ENCODE measurements around the gene MKX. TPM values are rescaled to one million over a fixed set of nuclear protein-coding genes. Genes with fewer than 3 reads are reported as not detected.

Gene MKX
- polyA plus RNA-seq, 3 donors from 2014 or later = not detected

DNA sequence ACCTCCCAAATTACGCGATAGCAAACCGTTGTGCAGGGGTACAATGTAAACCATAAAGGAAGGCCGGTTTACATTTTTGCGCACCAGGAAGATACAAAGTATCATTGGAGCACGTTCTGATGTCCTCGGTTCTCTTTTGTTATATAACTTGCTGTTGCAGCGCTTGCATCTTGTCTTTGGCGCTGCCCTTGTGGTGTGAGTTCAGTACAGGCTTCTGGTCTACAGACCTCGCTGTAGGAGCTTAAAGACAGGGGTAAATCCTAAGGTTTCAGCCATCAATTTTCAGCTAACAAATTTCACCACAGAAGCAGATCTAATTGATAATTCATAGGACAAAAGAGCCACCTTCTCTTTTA lies 1.5 kb upstream of the MKX start:
- no peaks in the 10 kb centered on the region for H3K36me3 Mint-ChIP-seq
- H3K27me3 Mint-ChIP-seq (ENCODE audit: low read depth in 3 of 3) = peaks cover 20 to 22% (median 21%) of the 10 kb centered on the region in 3 donors
- DNase-seq = no peak
- no peak overlapping the region for H3K27ac Mint-ChIP-seq
- H3K9me3 Mint-ChIP-seq = no peaks in the 10 kb centered on the region
- peaks cover 29 to 31% of the 10 kb centered on the region in 2 donors for H3K4me1 Mint-ChIP-seq
- H3K4me3 Mint-ChIP-seq = peak overlapping the region in 1 of 5 donors; percentile 7

DNA sequence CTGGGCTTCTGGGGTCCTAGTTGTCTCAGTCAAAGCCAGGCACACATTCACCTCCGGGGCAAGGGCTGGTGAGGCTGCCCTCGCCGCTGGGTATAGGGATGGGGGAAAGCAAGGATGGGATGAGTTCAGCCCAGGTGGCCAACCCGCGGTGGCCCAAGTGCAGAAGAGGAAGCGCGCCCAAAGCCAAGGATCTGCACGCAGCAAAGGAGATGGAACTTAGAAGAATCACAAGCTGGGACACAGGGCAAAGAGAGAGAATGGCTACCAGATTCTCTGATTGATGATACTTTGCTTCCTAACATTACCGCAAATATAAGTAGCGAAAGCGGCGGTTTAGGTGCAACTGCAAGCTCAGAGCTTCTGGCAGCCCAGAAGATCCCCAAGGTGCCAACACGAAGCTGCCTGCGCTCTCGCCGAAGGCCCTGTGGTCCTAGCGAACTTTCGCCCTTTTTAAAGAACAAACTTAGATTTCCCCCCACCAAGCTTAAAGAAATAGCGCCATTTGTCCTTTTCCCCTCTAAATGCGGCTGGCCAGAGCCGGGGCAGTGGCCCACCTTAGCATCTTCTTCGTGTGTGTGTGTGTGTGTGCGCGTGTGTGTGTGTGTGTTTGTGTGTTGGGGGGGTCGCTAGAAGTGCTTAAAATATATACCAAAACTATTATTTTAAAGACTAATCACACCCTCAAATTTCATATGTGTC lies 927 bp upstream of the MKX start:
- no peak for DNase-seq
- H3K9me3 Mint-ChIP-seq = no peaks in the 10 kb centered on the region
- H3K4me3 Mint-ChIP-seq = peak overlapping the region in 1 of 5 donors; percentile 42
- no peaks in the 10 kb centered on the region for H3K36me3 Mint-ChIP-seq
- peaks cover 25 to 26% (median 25%) of the 10 kb centered on the region in 3 donors for H3K27me3 Mint-ChIP-seq (ENCODE audit: low read depth in 3 of 3)
- H3K27ac Mint-ChIP-seq = no peak overlapping the region
- peaks cover 29 to 35% of the 10 kb centered on the region in 2 donors for H3K4me1 Mint-ChIP-seq

DNA sequence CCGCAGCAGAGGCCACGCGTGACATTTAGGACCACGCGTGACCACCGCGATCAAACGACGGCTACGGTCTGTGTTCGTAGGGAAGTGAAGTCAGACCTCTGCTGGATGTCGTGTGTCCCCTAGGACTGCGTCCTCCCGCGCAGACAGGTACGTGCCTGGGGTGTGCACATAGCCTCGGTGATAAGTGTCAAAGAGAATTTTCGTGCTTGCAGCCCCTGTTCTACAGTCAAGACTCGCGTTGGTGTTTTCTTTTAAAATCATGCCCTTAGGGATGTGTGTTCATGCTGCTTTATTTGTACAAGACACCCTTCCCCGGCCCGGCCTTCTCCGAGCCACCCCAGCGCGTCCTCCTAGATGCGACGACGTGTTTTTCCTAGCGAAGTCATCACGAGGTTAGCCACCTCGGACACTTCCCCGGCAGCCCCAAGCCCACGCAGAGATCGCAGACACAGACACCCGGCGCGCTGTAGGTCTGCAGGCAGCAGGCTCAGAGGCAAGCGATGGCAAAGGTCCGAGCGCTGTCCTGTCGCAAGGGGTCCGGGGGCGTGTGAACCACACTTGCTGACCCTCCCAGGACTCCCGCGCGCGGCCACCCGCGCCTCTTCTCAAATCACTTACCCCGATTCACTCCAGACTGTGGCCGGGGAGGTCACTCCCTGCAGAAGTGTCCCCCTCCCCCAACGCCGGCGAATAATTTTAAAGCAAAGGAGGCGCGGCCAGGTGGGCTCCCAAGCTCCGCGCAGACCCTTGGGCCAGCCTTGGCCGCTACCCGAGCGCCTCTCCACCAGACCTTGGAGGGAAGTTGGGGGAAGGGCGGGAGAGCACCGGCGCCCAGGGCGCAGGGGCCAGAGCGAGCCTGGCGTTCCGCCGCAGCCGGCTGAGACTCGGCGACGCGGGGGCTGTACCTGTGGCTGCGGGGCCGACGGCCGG lies 552 bp downstream of the MKX start:
- Mint-ChIP-seq H3K4me1 (peaks cover 29 to 36% of the 10 kb centered on the region in 2 donors), H3K36me3 (no peaks in the 10 kb centered on the region), H3K4me3 (peak overlapping the region; percentile 61 to 88 (median 79)), H3K9me3 (no peaks in the 10 kb centered on the region), H3K27ac (no peak overlapping the region), H3K27me3 (ENCODE audit: low read depth in 3 of 3) (peaks cover 27 to 35% (median 30%) of the 10 kb centered on the region in 3 donors)
- peak in 1 of 3 donors; percentile 13 for DNase-seq

DNA sequence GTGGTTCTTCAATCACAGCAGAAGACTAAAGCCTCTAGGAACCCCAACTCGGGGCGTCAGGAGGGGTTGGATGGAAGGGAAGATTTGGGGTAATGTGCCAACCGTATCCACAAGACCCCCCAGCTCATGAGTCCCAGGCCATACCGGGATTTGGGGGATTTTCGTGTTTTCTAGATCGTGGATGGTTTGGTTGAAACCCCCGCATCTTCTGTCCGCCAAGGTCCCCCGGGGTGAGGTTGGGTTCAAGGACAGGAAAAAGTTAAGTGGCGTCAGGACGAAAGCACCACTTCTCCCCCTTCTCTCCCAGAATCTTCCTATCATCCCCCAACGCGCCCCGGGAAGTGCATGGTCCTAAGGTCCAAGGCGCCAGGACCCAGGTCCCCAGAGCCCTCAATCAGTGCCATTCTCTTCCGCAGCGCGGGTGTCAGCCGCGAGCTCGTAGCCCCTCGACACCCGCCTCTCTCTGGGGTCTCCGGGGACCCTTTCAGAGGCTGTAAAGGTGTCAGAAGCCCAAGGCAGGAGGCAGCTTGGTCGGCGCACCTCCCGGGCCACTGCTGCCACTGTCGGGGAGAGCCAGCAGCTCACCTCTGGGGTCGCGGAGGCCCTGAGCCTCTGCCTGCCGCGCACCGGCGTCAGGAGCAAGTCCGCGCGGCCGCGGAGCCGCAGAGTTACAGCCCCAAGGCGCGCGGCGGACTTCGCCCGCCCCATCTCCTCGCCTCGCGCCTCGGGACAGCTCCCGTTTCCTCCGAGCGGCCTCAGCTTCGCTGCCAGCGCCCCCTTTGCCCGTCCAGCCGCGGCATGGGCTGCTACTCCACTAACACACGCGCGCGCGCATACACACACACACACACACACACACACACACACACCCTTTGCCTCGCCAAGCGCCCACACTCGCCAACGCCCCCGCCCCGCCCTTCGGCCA lies 1.5 kb downstream of the MKX start:
- H3K4me1 Mint-ChIP-seq = peaks cover 29 to 36% of the 10 kb centered on the region in 2 donors
- DNase-seq = no peak
- no peaks in the 10 kb centered on the region for H3K9me3 Mint-ChIP-seq
- H3K27me3 Mint-ChIP-seq (ENCODE audit: low read depth in 3 of 3) = peaks cover 24 to 35% (median 34%) of the 10 kb centered on the region in 3 donors
- H3K36me3 Mint-ChIP-seq = no peaks in the 10 kb centered on the region
- H3K27ac Mint-ChIP-seq = no peak overlapping the region
- H3K4me3 Mint-ChIP-seq = peak overlapping the region; percentile 68 to 88 (median 80)

DNA sequence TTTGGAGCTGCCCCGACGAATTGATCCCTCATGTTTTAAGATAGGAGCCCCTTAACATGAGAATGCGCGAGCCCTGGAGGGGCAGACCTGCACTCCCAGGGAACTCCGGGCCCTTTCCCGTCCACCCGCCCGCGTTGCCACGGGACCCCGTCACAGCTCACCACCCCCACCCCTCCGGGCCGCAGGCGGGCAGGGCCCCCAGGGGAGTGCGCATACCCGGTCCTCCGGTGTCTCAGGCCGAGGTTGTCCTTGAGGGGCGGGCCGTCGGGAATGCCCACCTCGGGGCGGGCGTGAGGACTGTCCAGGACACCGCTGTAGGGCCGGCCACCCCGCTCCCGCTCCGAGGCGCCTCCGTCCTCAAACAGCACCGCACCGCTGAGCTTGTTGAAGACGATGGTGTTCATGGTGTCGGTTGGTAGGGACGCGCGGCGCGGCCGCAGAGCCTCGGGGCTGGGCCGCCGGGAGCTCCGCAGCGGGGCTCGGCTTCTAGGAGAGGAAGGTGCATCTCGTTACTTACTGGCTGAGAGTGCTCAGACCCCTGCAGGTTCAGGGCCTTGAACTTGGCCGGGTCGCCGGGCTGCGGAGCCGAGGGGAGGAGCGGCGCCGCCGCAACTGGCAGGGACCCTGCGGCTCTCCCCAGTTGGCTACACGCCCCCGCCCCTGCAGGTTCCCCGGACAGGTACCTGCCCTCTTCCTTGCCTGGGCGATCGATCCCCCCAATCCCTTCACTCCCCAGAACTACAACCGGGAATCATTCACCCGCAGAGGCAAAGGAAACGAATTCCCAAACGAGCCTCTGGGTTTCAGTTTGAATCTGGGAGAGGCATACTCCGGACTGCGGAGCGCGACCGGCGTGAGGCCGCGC lies 2.4 kb downstream of the MKX start:
- no peak overlapping the region for H3K27ac Mint-ChIP-seq
- no peaks in the 10 kb centered on the region for H3K9me3 Mint-ChIP-seq
- H3K4me1 Mint-ChIP-seq = peaks cover 29 to 36% of the 10 kb centered on the region in 2 donors
- H3K4me3 Mint-ChIP-seq = peak overlapping the region; percentile 68 to 88 (median 80)
- peak in 2 of 3 donors; percentile 12 to 28 for DNase-seq
- no peaks in the 10 kb centered on the region for H3K36me3 Mint-ChIP-seq
- H3K27me3 Mint-ChIP-seq (ENCODE audit: low read depth in 3 of 3) = peaks cover 25 to 35% (median 34%) of the 10 kb centered on the region in 3 donors

DNA sequence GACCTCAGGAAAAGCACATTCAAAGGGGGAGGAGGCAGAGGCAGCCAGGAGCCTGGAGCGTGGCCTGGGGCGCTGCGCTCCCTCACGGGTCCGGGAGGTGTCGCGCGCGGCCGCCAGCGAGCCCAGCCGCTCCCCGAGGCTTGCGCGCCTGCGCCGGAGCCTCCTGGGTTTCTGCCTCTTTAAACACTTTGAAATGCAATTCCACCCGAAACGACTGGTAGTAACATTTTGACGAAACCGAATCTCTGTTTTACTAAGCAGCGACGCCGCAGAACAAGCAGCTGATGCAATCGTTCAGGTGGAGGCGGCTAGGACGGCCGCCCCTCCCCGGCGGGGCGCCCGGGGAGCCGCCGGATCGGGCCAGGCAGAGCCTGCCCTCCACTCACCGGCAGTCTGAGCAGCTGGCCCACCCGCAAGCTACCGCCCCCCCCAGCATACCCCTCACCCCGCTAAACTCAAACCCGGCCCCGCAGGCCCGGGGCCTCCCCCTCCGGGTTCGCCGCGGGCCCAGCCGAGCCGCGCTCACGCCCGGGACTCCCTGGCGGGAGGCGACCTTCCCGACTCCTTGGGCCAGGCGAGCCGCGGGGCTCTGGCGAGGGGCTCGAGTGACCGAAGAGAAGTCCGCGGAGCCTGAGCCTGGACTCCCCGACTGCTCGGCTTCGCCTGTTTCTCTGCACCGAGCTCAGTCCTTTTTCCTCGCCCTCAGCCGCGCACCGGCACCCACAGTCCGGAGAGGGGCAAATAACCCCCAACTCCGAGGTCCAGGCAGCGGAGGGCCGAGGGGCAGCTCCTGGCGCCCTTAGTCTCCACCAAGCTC lies 3.2 kb downstream of the MKX start:
- DNase-seq = peak; percentile 51 to 67 (median 61)
- Mint-ChIP-seq H3K36me3 (no peaks in the 10 kb centered on the region), H3K27ac (no peak overlapping the region), H3K4me1 (peaks cover 29 to 36% of the 10 kb centered on the region in 2 donors), H3K9me3 (no peaks in the 10 kb centered on the region), H3K4me3 (peak overlapping the region; percentile 76 to 89 (median 83)), H3K27me3 (ENCODE audit: low read depth in 3 of 3) (peaks cover 24 to 35% (median 34%) of the 10 kb centered on the region in 3 donors)

DNA sequence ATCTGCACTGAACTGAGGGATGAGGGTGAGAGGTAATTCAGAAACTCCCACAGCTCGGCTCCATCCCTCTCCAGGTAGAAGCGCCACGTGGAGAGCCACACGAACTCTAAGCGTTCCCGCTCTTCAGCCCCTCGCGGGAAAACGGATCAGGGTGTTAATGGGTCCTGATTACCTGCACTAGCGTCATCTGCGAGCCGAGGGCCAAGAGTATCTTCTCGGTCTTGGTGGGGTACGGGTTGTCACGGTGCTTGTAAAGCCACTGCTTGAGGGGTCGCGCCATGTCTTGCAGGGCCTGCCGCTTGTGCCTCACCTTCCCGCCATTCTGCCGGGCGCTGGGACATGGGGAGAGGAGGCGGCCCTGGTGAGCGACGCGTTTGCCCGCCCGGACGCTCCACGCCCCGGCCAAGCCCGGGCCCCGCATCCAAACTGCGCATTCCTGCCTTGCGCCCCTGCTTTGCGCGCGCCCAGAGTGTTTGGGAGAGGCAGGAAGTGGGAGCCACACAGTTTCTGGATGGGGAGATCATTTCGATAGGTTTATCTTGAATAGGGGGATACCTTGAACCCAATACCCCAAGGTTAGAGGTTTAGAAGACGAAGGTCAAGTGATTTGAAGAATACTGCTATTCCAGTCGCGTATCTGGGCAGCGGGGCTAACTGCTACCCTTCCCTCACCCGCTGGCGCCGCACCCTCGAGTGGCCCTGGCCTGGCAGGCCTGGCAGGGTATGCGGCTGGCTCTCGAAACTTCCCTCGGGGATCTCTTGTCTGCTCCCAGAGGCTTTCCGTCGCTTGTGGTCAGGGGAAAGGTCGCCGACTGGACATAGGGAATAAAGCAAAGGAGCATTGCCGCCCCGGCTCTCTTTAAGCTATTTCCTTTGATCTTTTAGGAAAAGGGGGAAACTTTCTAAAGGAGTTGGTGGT lies 4.2 kb downstream of the MKX start:
- Mint-ChIP-seq H3K27ac (no peak overlapping the region), H3K36me3 (no peaks in the 10 kb centered on the region), H3K4me3 (peak overlapping the region; percentile 76 to 89 (median 83)), H3K4me1 (peaks cover 22 to 32% of the 10 kb centered on the region in 2 donors), H3K27me3 (ENCODE audit: low read depth in 3 of 3) (peaks cover 17 to 30% (median 26%) of the 10 kb centered on the region in 3 donors), H3K9me3 (no peaks in the 10 kb centered on the region)
- no peak for DNase-seq

DNA sequence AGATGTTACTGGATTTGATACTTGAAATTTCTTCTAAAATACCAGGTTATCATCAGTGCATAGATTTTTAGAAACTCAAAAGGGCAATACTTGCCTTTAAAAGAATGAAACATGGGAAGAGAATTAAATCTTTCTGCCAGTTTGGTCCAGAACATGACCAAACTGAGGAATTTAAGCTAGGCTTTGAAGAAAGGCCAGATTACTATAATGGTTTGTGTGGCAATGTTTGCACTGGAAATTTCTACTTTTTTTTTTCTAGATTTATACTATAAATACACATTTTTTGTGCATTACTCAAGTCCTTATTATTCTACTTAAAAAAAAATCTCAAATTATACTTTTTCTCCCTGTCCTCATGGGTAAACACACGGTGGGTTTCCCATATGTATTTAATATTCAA lies 9.2 kb downstream of the MKX start:
- Mint-ChIP-seq H3K9me3 (no peaks in the 10 kb centered on the region), H3K4me3 (no peak overlapping the region), H3K27ac (no peak overlapping the region), H3K36me3 (no peaks in the 10 kb centered on the region), H3K4me1 (peaks cover 0 to under 1% of the 10 kb centered on the region in 2 donors), H3K27me3 (ENCODE audit: low read depth in 3 of 3) (peaks cover 1 to 19% (median 12%) of the 10 kb centered on the region in 3 donors)
- no peak for DNase-seq

DNA sequence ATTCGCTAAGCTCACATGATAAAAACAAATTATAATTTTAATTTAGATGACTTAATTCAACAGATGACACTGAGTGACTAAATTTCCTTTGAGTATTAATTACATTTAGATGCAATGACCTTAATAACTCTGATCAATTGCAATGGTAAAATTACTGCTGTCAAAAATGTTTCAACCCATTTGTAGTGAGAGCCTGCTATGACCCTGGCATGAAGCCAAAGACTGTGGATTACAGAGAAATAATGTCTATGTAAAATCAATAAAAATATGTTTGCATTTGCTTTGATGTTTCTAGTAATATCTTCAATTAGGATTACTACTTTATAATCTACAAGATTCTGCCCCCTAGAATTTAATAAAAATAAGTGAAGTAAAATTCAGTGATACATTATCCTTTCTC lies 15.6 kb downstream of the MKX start:
- Mint-ChIP-seq H3K27ac (no peak overlapping the region), H3K36me3 (no peaks in the 10 kb centered on the region), H3K27me3 (ENCODE audit: low read depth in 3 of 3) (peaks cover 0 to 7% (median 0%) of the 10 kb centered on the region in 3 donors), H3K4me1 (no peaks in the 10 kb centered on the region), H3K9me3 (no peaks in the 10 kb centered on the region), H3K4me3 (no peak overlapping the region)
- no peak for DNase-seq

DNA sequence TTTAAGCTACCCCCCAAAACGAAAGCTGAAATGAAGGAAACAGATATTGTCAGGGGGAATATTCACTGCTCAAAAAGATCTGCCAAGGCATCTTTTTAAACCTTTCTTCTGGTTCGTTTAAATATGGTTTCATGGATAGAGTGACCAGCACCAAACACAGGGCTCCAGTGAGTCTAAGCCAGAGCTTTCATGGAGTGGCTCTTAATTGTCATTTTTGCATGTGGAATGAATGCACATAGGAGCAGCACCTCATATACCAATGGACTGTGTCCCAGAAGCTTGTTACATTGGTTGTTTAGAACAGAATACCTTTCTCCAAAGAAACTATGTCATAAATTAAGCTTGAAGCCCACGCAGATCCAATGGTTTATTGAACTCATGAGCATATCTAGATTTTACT lies 17.3 kb downstream of the MKX start:
- Mint-ChIP-seq H3K4me3 (no peak overlapping the region), H3K27ac (no peak overlapping the region), H3K4me1 (no peaks in the 10 kb centered on the region), H3K9me3 (no peaks in the 10 kb centered on the region), H3K27me3 (ENCODE audit: low read depth in 3 of 3) (peaks cover 0 to 11% (median 0%) of the 10 kb centered on the region in 3 donors), H3K36me3 (no peaks in the 10 kb centered on the region)
- DNase-seq = no peak

DNA sequence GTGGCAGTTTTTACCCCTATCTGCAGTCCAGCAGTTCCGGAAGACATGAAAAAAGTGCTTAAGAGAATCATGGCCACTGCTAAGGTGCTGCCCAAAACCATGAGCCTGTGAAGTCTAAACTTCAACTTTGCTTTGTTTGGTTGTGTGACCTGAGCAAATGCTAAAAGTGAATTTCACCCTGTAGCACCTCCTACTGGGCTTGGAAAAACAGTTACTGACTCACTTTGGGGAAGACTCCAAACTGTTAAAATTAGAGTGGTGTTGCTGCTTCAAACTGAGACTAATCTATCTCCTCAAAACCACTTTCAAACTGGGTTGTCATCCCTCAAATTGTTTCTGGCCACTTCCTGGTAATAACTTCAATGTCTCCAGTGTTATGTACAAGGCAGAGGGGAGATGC lies 21.3 kb downstream of the MKX start:
- Mint-ChIP-seq H3K36me3 (no peaks in the 10 kb centered on the region), H3K4me3 (no peak overlapping the region), H3K9me3 (no peaks in the 10 kb centered on the region), H3K27me3 (ENCODE audit: low read depth in 3 of 3) (peaks cover 0 to 8% (median 2%) of the 10 kb centered on the region in 3 donors), H3K4me1 (no peaks in the 10 kb centered on the region), H3K27ac (no peak overlapping the region)
- no peak for DNase-seq

All from immature natural killer cell (primary cell).